Measurements from ENCODE around the gene WDR93.

DNA sequence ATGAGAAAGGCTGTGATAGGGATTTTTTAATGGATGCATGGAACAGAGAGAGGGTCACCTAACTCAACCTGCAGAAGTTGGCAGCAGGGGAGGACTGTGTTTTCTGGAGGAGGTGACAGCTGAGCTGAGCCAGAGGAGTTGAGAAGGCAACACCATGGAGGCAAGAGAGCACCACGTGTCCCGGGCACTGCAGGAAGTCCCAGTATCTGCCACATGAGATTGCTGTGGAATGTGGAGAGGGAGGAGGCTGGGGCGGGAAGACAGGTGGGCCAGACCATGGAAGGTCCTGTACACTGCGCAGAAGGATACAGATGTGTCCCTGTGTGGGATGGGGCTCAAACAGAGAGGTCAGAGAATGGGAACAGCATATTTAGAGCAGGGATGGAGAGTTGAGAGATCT, 45.2 kb downstream of the WDR93 start:
- TF ChIP-seq, protein P1, sequence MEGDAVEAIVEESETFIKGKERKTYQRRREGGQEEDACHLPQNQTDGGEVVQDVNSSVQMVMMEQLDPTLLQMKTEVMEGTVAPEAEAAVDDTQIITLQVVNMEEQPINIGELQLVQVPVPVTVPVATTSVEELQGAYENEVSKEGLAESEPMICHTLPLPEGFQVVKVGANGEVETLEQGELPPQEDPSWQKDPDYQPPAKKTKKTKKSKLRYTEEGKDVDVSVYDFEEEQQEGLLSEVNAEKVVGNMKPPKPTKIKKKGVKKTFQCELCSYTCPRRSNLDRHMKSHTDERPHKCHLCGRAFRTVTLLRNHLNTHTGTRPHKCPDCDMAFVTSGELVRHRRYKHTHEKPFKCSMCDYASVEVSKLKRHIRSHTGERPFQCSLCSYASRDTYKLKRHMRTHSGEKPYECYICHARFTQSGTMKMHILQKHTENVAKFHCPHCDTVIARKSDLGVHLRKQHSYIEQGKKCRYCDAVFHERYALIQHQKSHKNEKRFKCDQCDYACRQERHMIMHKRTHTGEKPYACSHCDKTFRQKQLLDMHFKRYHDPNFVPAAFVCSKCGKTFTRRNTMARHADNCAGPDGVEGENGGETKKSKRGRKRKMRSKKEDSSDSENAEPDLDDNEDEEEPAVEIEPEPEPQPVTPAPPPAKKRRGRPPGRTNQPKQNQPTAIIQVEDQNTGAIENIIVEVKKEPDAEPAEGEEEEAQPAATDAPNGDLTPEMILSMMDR (IDR thresholded peaks at IDR 0.05) = no peak
- TF ChIP-seq, protein P2, sequence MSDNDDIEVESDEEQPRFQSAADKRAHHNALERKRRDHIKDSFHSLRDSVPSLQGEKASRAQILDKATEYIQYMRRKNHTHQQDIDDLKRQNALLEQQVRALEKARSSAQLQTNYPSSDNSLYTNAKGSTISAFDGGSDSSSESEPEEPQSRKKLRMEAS (CRISPR knock-in tag; IDR thresholded peaks at IDR 0.05) = no peak
- TF ChIP-seq, protein P3, sequence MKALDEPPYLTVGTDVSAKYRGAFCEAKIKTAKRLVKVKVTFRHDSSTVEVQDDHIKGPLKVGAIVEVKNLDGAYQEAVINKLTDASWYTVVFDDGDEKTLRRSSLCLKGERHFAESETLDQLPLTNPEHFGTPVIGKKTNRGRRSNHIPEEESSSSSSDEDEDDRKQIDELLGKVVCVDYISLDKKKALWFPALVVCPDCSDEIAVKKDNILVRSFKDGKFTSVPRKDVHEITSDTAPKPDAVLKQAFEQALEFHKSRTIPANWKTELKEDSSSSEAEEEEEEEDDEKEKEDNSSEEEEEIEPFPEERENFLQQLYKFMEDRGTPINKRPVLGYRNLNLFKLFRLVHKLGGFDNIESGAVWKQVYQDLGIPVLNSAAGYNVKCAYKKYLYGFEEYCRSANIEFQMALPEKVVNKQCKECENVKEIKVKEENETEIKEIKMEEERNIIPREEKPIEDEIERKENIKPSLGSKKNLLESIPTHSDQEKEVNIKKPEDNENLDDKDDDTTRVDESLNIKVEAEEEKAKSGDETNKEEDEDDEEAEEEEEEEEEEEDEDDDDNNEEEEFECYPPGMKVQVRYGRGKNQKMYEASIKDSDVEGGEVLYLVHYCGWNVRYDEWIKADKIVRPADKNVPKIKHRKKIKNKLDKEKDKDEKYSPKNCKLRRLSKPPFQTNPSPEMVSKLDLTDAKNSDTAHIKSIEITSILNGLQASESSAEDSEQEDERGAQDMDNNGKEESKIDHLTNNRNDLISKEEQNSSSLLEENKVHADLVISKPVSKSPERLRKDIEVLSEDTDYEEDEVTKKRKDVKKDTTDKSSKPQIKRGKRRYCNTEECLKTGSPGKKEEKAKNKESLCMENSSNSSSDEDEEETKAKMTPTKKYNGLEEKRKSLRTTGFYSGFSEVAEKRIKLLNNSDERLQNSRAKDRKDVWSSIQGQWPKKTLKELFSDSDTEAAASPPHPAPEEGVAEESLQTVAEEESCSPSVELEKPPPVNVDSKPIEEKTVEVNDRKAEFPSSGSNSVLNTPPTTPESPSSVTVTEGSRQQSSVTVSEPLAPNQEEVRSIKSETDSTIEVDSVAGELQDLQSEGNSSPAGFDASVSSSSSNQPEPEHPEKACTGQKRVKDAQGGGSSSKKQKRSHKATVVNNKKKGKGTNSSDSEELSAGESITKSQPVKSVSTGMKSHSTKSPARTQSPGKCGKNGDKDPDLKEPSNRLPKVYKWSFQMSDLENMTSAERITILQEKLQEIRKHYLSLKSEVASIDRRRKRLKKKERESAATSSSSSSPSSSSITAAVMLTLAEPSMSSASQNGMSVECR (CRISPR knock-in tag; IDR thresholded peaks at IDR 0.05; ENCODE audit: borderline replicate concordance) = no peak
- no peak for TF ChIP-seq ELF4 (CRISPR knock-in tag; IDR thresholded peaks at IDR 0.05; ENCODE audit: low read depth)

Measured in WTC11 (cell line).